SK-N-MC (cell line): ENCODE results near the gene DCLK1.

ENCODE experiments used
- EZH2 ChIP-seq: fragments of 200-600 bp; sonication (generic); IDR thresholded peaks from one replicate; pipeline ENCODE4 v1.6.1; 2017; ENCODE audit warnings: antibody characterized with exemption
- FOXP2 ChIP-seq: optimal IDR thresholded peaks from 2 replicates; pipeline ENCODE3; 2011; ENCODE audit warnings: mild to moderate bottlenecking, moderate library complexity; ENCODE audit not compliant: insufficient read depth; ENCODE audit errors: extremely low read length, control extremely low read depth
- POLR2AphosphoS5 ChIP-seq: IDR thresholded peaks from 2 replicates; pipeline ENCODE4 v1.6.1; 2012; ENCODE audit warnings: mild to moderate bottlenecking, low read depth, low read length, borderline replicate concordance

DNA sequence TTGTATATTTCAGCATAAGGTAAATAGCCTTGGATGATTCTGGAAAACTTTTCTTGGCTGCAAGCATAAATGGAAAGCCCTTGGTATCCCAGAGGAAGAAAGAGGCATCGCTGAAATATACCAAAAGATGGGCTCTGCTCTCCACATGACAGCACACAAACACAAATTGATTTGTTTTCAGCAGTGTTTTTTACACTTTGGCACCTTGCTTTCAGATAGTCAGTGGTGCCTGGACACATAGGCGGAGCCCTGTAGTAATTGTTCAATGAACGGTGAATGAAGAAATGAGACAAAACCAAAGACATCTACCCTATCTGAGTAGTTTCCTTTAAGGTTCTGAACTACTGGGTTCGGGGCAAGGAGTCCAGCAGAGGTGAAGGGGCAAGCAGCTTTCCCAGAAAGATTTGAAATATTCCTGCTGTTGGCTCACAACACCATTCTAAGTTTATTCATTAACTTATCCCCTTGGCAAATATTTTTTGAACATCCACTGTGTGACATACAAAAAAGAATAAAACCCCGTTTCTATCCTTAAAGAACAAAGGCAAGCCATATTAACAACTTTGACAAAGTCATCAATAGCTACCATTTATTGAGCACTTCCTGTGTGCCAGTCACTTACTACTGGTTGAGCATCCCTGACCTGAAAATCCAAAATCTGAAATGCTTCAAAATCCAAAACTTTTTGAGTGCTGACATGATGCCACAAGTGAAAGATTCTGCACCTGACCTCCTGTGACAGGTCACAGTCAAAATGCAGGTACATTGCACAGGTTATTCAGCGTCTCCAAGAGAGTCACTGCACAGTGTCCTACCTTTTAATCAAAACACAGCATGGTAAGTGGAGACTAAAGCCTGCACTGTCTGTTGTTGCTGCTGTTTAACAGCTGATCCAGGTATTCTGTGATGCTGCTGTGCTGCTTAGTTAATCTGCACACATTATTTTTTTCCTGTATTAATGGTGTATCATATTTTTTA lies 238.1 kb downstream of the DCLK1 start:
- TF ChIP-seq POLR2AphosphoS5 (no peak), EZH2 (no peak), FOXP2 (no peak)
